Heart right ventricle (tissue), 16 donors: ENCODE data around the gene PTH2. TPM values are rescaled to one million over a fixed set of nuclear protein-coding genes. Genes with fewer than 3 reads are reported as not detected.

Experiments used
- ATAC-seq, 8 donors: fragments of 200-7000 bp; cut with Tn5 transposase; one replicate each; pipeline ENCODE4 v1.9.1; 2020; ENCODE audit warnings: mild to moderate bottlenecking in 8 of 8, moderate library complexity in 8 of 8, moderate number of reproducible peaks in 1 of 8
- DNase-seq, 2 donors: peaks; one replicate each; pipeline ENCODE4 v3.0.0-alpha.2; 2020
- H3K27ac ChIP-seq, 10 donors: fragments of 200-600 bp; sonication (generic) in 2 of 10; one replicate each; pipeline versions ENCODE4 v1.5.0 to v1.8.0; 2020 to 2022; ENCODE audit warnings: mild to moderate bottlenecking in 3 of 10
- H3K27me3 ChIP-seq, 7 donors: fragments of 200-600 bp; one replicate each; pipeline ENCODE4 v1.8.0; 2021 to 2022; ENCODE audit warnings: mild to moderate bottlenecking in 2 of 7
- H3K36me3 ChIP-seq, 9 donors: fragments of 200-600 bp; sonication (generic) in 1 of 9; one replicate each; pipeline versions ENCODE4 v1.5.0 to v1.8.0; 2020 to 2022; ENCODE audit warnings: mild to moderate bottlenecking in 2 of 9
- H3K4me1 ChIP-seq, 9 donors: fragments of 200-600 bp; sonication (generic) in 1 of 9; one replicate each; pipeline versions ENCODE4 v1.5.0 to v1.8.0; 2020 to 2022; ENCODE audit warnings: mild to moderate bottlenecking in 4 of 9
- H3K4me3 ChIP-seq, 10 donors: fragments of 200-600 bp; sonication (generic) in 2 of 10; one replicate each; pipeline versions ENCODE4 v1.5.0 to v1.8.0; 2020 to 2022; ENCODE audit warnings: mild to moderate bottlenecking in 7 of 10, moderate library complexity in 2 of 10
- H3K9me3 ChIP-seq, 11 donors: fragments of 200-600 bp in 10 of 11; sonication (generic) in 2 of 11; one replicate each; pipeline versions ENCODE4 v1.5.0 to v1.8.0; 2013 to 2022; ENCODE audit warnings: mild to moderate bottlenecking in 2 of 11, control low read depth in 1 of 11, moderate library complexity in 1 of 11
- CTCF ChIP-seq, 9 donors: fragments of 200-600 bp; sonication (generic) in 2 of 9; IDR thresholded peaks; one replicate each; pipeline versions ENCODE4 v1.5.0 to v1.8.0; 2021 to 2022; ENCODE audit warnings: antibody characterized with exemption in 9 of 9, mild to moderate bottlenecking in 5 of 9, moderate library complexity in 1 of 9
- WGBS, 2 donors: extraction: QIAGEN DNeasy Blood & Tissue Kit; methylation state at CpG; one replicate each; pipeline ENCODE4 v1.1.7; 2013; ENCODE audit warnings: inconsistent platforms in 1 of 2; 5-methylcytosine and 5-hydroxymethylcytosine counted together
- intact Hi-C, 10 donors: fragments of 100-400 bp; cut with DNase I; formaldehyde crosslinking; loops; one replicate each; pipeline versions ENCODE4 v1.11.1 to v1.14.2; 2022
- polyA plus RNA-seq, 2 donors: library from polyadenylated mRNA; stranded (reverse); fragments of 200-250 nt; gene quantifications; one replicate each; pipeline ENCODE4 v1.2.3, GENCODE V29; 2013
- total RNA-seq, 10 donors: library from RNA; stranded (reverse); fragmentation: NEBNext Ultra II Directional in 3 of 10; extraction: Animal tissue kit (Norgen Biotek cat#: 25700) in 3 of 10; gene quantifications; one replicate each; pipeline versions ENCODE4 v1.2.1 to v1.2.4, GENCODE V29; 2021 to 2023
- donor health status: Arrhythmogenic right ventricular cardiomyopathy.
- donor health status: ischemic (EF 13 %, LVEDD 7.1; RV severe dilation, severe dysfunction).
- donor health status: healthy with polysubstance abuse.
- donor health status: DM: no; HTN: yes; CAD: no.
- donor health status: DM: no; HTN: no; CAD: no.
- donor health status: ischemic (EF 25% LVEDD 6.9; RV normal size, moderate dysfunction).
- donor health status: ischemic (EF 25% LVEDD 5.7; RV mildly dilated, moderate dysfunction).
- donor health status: healthy.
- donor health status: DM: yes; HTN: yes; CAD: no.
- donor health status: Ischemic cardiomyopathy.
- donor health status: ischemic (EF 35%, LVEDD 5.7; RV mildly dilated, moderate dysfunction).
- donor health status: nonischemic (EF 11% LVEDD 7.7; RV severe dilation, severe dysfunction).
- donor health status: DM: yes; HTN: yes; CAD: no.
- donor health status: PGD.
- donor health status: ischemic (EF 29% LVEDD 5.4; RV normal size, mild dysfunction).
- donor health status: nonischemic (EF 23%, LVEDD 6.1; RV moderate dilation, normal function).

PTH2 gene
- total and polyA plus RNA-seq, 12 donors = not detected

- peak overlapping the region; percentile 58 to 86 (median 76) for H3K27ac ChIP-seq
- H3K4me3 ChIP-seq = no peak overlapping the region
- 40 to 52% methylated on average over 15 of the region's 15 CpGs for WGBS, 2 donors
- DNase-seq (peak; percentile 75 to 92), ATAC-seq (peak; percentile 72 to 93 (median 88))
- H3K36me3 ChIP-seq = peaks cover 0 to 37% (median 7%) of the 10 kb centered on the region in 9 donors
- intact Hi-C loops = no loop called here
- no peak for TF ChIP-seq CTCF (IDR thresholded peaks at IDR 0.05)
- no peaks in the 10 kb centered on the region for H3K9me3 ChIP-seq
- peaks cover 7 to 46% (median 30%) of the 10 kb centered on the region in 9 donors for H3K4me1 ChIP-seq
- no peaks in the 10 kb centered on the region for H3K27me3 ChIP-seq
Observed at GRCh38 chr19:49468746-49469447, 45.7 kb upstream of the PTH2 start.

GRCh38 chr19:49468199-49468598 is 45.0 kb upstream of the PTH2 start:
- Histone ChIP-seq H3K4me3 (no peak overlapping the region), H3K9me3 (no peaks in the 10 kb centered on the region), H3K27ac (peak overlapping the region; percentile 58 to 86 (median 74)), H3K4me1 (peaks cover 6 to 39% (median 23%) of the 10 kb centered on the region in 9 donors), H3K27me3 (no peaks in the 10 kb centered on the region), H3K36me3 (peaks cover 0 to 39% (median 7%) of the 10 kb centered on the region in 9 donors)
- intact Hi-C loops = no loop called here
- DNase-seq (no peak), ATAC-seq (peak in 1 of 8 donors; percentile 9)
- no peak for TF ChIP-seq CTCF (IDR thresholded peaks at IDR 0.05)
- 93 to 94% methylated on average over 19 of the region's 19 CpGs for WGBS, 2 donors

- Histone ChIP-seq H3K4me1 (peaks cover 3 to 24% (median 17%) of the 10 kb centered on the region in 9 donors), H3K4me3 (no peak overlapping the region), H3K27me3 (no peaks in the 10 kb centered on the region), H3K9me3 (no peaks in the 10 kb centered on the region), H3K27ac (no peak overlapping the region), H3K36me3 (peaks cover 0 to 48% (median 7%) of the 10 kb centered on the region in 9 donors)
- no peak for DNase-seq
- 95 to 100% methylated on average over 3 of the region's 3 CpGs for WGBS, 2 donors
- intact Hi-C loops = no loop called here
- no peak for ATAC-seq
- no peak for TF ChIP-seq CTCF (IDR thresholded peaks at IDR 0.05)
Observed at GRCh38 chr19:49465371-49465770, 42.1 kb upstream of the PTH2 start.

- ATAC-seq = peak in 1 of 8 donors; percentile 28
- Histone ChIP-seq H3K4me3 (no peak overlapping the region), H3K27ac (no peak overlapping the region), H3K36me3 (peaks cover 0 to 58% (median 7%) of the 10 kb centered on the region in 9 donors), H3K4me1 (peaks cover 0 to 12% (median 8%) of the 10 kb centered on the region in 9 donors), H3K27me3 (no peaks in the 10 kb centered on the region), H3K9me3 (no peaks in the 10 kb centered on the region)
- no peak for TF ChIP-seq CTCF (IDR thresholded peaks at IDR 0.05)
- intact Hi-C loops = no loop called here
- DNase-seq = no peak
- WGBS, 2 donors = 93% methylated on average over 39 of the region's 39 CpGs
Observed at GRCh38 chr19:49463960-49464740, 40.9 kb upstream of the PTH2 start.
